HepG2 (cell line): ENCODE data around the gene COL25A1.

Source experiments
- GATAD2A ChIP-seq: IDR thresholded peaks from 2 replicates; pipeline ENCODE4 v1.6.1; 2016
- KDM2A ChIP-seq: sonication (generic); formaldehyde crosslinking; IDR thresholded peaks from 2 replicates; pipeline ENCODE4 v1.4.0; 2020; ENCODE audit warnings: low read depth, missing genetic modification reagents, borderline replicate concordance
- PHB2 ChIP-seq: fragments of 450-650 bp; IDR thresholded peaks from 2 replicates; pipeline ENCODE4 v1.6.1; 2018; ENCODE audit not compliant: partially characterized antibody
- ZNF260 ChIP-seq: sonication (generic); formaldehyde crosslinking; IDR thresholded peaks from 2 replicates; pipeline ENCODE4 v1.4.0; 2020; ENCODE audit warnings: missing genetic modification reagents, low read depth, mild to moderate bottlenecking, borderline replicate concordance
- TF ChIP-seq, protein P1 (sequence below): IDR thresholded peaks from 2 replicates; pipeline ENCODE4 v1.6.1; 2016; ENCODE audit warnings: low read depth, borderline replicate concordance
- TF ChIP-seq, protein P2 (sequence below): IDR thresholded peaks from 2 replicates; pipeline ENCODE4 v1.6.1; 2016; ENCODE audit warnings: missing genetic modification reagents, missing compliant biosample characterization

DNA sequence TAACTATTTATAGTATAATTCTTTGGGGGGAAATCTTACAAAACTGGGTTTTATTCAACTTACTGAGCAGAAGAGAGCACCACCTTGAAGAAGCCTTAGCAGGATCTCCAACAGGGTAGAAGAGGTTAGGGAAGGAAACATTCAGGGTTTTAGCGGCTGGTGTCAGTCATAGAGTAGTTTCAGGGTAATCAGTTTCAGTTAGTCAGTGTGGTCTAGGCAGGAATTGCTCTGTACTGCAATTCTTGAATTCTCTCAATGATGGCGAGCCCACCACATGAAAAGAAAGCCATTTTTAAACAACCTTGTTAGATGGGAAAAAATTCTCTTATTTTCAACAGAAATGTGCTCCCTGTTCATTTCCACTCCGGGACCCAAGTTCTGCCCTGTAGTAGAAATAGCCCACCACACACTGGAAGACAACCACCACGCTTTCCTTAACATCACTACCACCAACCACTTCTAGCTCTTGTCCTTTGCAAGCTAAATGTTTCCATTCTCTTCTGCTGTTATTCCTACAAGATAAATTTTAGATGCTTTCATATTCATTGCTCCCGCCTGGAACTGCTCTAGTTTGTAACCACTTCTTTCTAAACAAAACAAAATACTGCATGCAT is 25.9 kb downstream of the COL25A1 start:
- TF ChIP-seq, protein P1, sequence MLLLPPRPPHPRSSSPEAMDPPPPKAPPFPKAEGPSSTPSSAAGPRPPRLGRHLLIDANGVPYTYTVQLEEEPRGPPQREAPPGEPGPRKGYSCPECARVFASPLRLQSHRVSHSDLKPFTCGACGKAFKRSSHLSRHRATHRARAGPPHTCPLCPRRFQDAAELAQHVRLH (CRISPR knock-in tag), result no peak
- TF ChIP-seq, protein P2, sequence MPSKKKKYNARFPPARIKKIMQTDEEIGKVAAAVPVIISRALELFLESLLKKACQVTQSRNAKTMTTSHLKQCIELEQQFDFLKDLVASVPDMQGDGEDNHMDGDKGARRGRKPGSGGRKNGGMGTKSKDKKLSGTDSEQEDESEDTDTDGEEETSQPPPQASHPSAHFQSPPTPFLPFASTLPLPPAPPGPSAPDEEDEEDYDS (CRISPR knock-in tag), result no peak
- no peak for TF ChIP-seq ZNF260
- TF ChIP-seq GATAD2A (CRISPR knock-in tag), result no peak
- no peak for TF ChIP-seq KDM2A
- no peak for TF ChIP-seq PHB2
